WTC11 (cell line): ENCODE measurements around the gene ANTKMT. TPM values are rescaled to one million over a fixed set of nuclear protein-coding genes. Genes with fewer than 3 reads are reported as not detected.
"Not testable (repeated sequence)": the region's sequence is repeated elsewhere in the genome, so short reads cannot be mapped to it uniquely, and the experiment has no call there.

Experiments used
- ATAC-seq: fragments of 200-7000 bp; cut with Tn5 transposase; 2 replicates; pipeline ENCODE4 v1.10.0; 2021; ENCODE audit warnings: mild to moderate bottlenecking, moderate library complexity
- CTCF ChIA-PET: fragments of 300-600 bp; sonication (Branson Sonifier 250); formaldehyde crosslinking; loops from one replicate; lab custom pipeline; 2021; ENCODE audit warnings: antibody characterized with exemption; lab: Charles Lee
- POLR2A ChIA-PET: fragments of 350-600 bp; sonication (Branson Sonifier 250); formaldehyde crosslinking; loops from one replicate; lab custom pipeline; 2021; ENCODE audit warnings: antibody characterized with exemption; lab: Charles Lee
- DNase-seq: peaks from one replicate; pipeline ENCODE4 v3.0.0; 2021; ENCODE audit warnings: low spot score
- H3K27ac Mint-ChIP-seq: 2 replicates; pipeline ENCODE4 v1.8.0; 2021; ENCODE audit warnings: mixed read lengths
- H3K27me3 Mint-ChIP-seq: 2 replicates; pipeline ENCODE4 v1.8.0; 2021; ENCODE audit warnings: low read depth, mild to moderate bottlenecking, moderate library complexity, mixed read lengths
- H3K36me3 Mint-ChIP-seq: 2 replicates; pipeline ENCODE4 v1.8.0; 2021; ENCODE audit warnings: mixed read lengths
- H3K4me1 Mint-ChIP-seq: 2 replicates; pipeline ENCODE4 v1.8.0; 2022; ENCODE audit warnings: mixed read lengths
- H3K4me3 Mint-ChIP-seq: 2 replicates; pipeline ENCODE4 v1.8.0; 2021; ENCODE audit warnings: mild to moderate bottlenecking, moderate library complexity, mixed read lengths
- H3K9me3 Mint-ChIP-seq: 2 replicates; pipeline ENCODE4 v1.8.0; 2021; ENCODE audit warnings: mixed read lengths
- ATF2 ChIP-seq: sonication (generic); formaldehyde crosslinking; IDR thresholded peaks from 2 replicates; pipeline ENCODE4 v1.8.1; 2022; ENCODE audit warnings: low read depth, missing genetic modification reagents, borderline replicate concordance
- ELF4 ChIP-seq: sonication (generic); formaldehyde crosslinking; IDR thresholded peaks from 2 replicates; pipeline ENCODE4 v1.8.1; 2022; ENCODE audit warnings: low read depth, mild to moderate bottlenecking, moderate library complexity, missing genetic modification reagents
- ESRRA ChIP-seq: sonication (generic); formaldehyde crosslinking; IDR thresholded peaks from 2 replicates; pipeline ENCODE4 v1.8.1; 2022; ENCODE audit warnings: mild to moderate bottlenecking, missing genetic modification reagents, borderline replicate concordance
- MXD4 ChIP-seq: fragments of 250-450 bp; sonication (Bioruptor Pico); IDR thresholded peaks from 2 replicates; pipeline ENCODE4 v1.8.0; 2021; ENCODE audit warnings: mild to moderate bottlenecking, moderate library complexity, borderline replicate concordance
- PRDM15 ChIP-seq: sonication (generic); formaldehyde crosslinking; IDR thresholded peaks from 2 replicates; pipeline ENCODE4 v1.8.0; 2022; ENCODE audit warnings: missing genetic modification reagents
- PREB ChIP-seq: sonication (generic); formaldehyde crosslinking; IDR thresholded peaks from 2 replicates; pipeline ENCODE4 v1.8.1; 2022; ENCODE audit warnings: mild to moderate bottlenecking, missing genetic modification reagents, moderate library complexity, borderline replicate concordance
- SMAD3 ChIP-seq: sonication (generic); formaldehyde crosslinking; IDR thresholded peaks from 2 replicates; pipeline ENCODE4 v1.8.0; 2022; ENCODE audit warnings: missing genetic modification reagents, mild to moderate bottlenecking, borderline replicate concordance
- ZBTB21 ChIP-seq: sonication (generic); formaldehyde crosslinking; IDR thresholded peaks from 2 replicates; pipeline ENCODE4 v1.8.1; 2023; ENCODE audit warnings: mild to moderate bottlenecking, missing genetic modification reagents, borderline replicate concordance
- ZNF281 ChIP-seq: sonication (generic); formaldehyde crosslinking; IDR thresholded peaks from 2 replicates; pipeline ENCODE4 v1.8.0; 2023; ENCODE audit warnings: mild to moderate bottlenecking, missing genetic modification reagents
- ZNF512 ChIP-seq: sonication (generic); formaldehyde crosslinking; IDR thresholded peaks from 2 replicates; pipeline ENCODE4 v1.8.1; 2022; ENCODE audit warnings: missing genetic modification reagents, borderline replicate concordance
- total RNA-seq: library from RNA; stranded (reverse); gene quantifications from 3 replicates; pipeline ENCODE4 v1.2.3, GENCODE V29; 2021

Gene ANTKMT
- total RNA-seq, 1 experiment from 2014 or later = 40.6 TPM

GRCh38 chr16:689175-689897 lies 31.6 kb upstream of the ANTKMT start (continued):
- TF ChIP-seq ZNF281 (CRISPR knock-in tag) = no peak
- no peak for TF ChIP-seq ZNF512 (CRISPR knock-in tag)
- TF ChIP-seq ATF2 (CRISPR knock-in tag) = no peak
- no peak for TF ChIP-seq ELF4 (CRISPR knock-in tag)
- no peak for TF ChIP-seq MXD4 (CRISPR knock-in tag)
- TF ChIP-seq ESRRA (CRISPR knock-in tag) = no peak

- H3K36me3 Mint-ChIP-seq, H3K9me3 Mint-ChIP-seq, DNase-seq, H3K4me1 Mint-ChIP-seq, ATAC-seq, CTCF ChIA-PET, POLR2A ChIA-PET: not testable (repeated sequence)
- peak overlapping the region; percentile 82 for H3K4me3 Mint-ChIP-seq
- peak overlapping the region; percentile 41; the same call in 1 of the 2 replicates for H3K27ac Mint-ChIP-seq
- peaks cover 42% of the 10 kb centered on the region for H3K27me3 Mint-ChIP-seq
These were observed 29.7 kb upstream of the ANTKMT start for GRCh38 chr16:691242-691641.

GRCh38 chr16:692356-693108 lies 28.4 kb upstream of the ANTKMT start:
- H3K4me3 Mint-ChIP-seq = peak overlapping the region; percentile 0; the same call in 1 of the 2 replicates
- CTCF ChIA-PET = interaction anchor here (0.5 to 2.5 kb wide), 4 partner anchors 14 to 44 kb away, joined by 3 to 8 read pairs (median 6); partner anchors contain the start of gene RHOT2

GRCh38 chr16:693364-693763 lies 27.6 kb upstream of the ANTKMT start:
- Mint-ChIP-seq H3K27ac (no peak overlapping the region), H3K9me3 (no peaks in the 10 kb centered on the region), H3K4me3 (peak overlapping the region; percentile 66), H3K27me3 (peaks cover 60% of the 10 kb centered on the region), H3K36me3 (no peaks in the 10 kb centered on the region), H3K4me1 (peaks cover 8% of the 10 kb centered on the region)
- CTCF ChIA-PET = interaction anchor here (1.3 to 2.5 kb wide), 4 partner anchors 13 to 45 kb away, joined by 4 to 8 read pairs (median 6); partner anchors contain the start of gene RHOT2
- DNase-seq = no peak
- TF ChIP-seq ZBTB21 (CRISPR knock-in tag) (no peak), PRDM15 (CRISPR knock-in tag) (peak; percentile 67)
- ATAC-seq = no peak
- POLR2A ChIA-PET = interaction anchor here (1.1 to 1.5 kb wide), 2 partner anchors 10 to 26 kb away, joined by 4 read pairs; no protein-coding TSS in a partner anchor

More at GRCh38 chr16:692356-693108, 28.4 kb upstream of the ANTKMT start:
- no peak for DNase-seq
- no peaks in the 10 kb centered on the region for H3K36me3 Mint-ChIP-seq
- ATAC-seq = no peak
- TF ChIP-seq SMAD3 = no peak
- no peak for TF ChIP-seq PREB
- H3K4me1 Mint-ChIP-seq = peaks cover 8% of the 10 kb centered on the region
- POLR2A ChIA-PET = no interaction called here
- H3K27me3 Mint-ChIP-seq = peaks cover 51% of the 10 kb centered on the region
- no peaks in the 10 kb centered on the region for H3K9me3 Mint-ChIP-seq
- no peak overlapping the region for H3K27ac Mint-ChIP-seq
